ENCODE results near the gene CD300LF. TPM values are rescaled to one million over a fixed set of nuclear protein-coding genes. Genes with fewer than 3 reads are reported as not detected.

The CD300LF gene
- polyA plus RNA-seq, 1 donor (not counting 4 experiments of a cell fraction or from before 2014, with no cell fraction given) = not detected

GRCh38 chr17:74652020-74652419, 60.7 kb downstream of the CD300LF start:
- FAIRE-seq (no peak), DNase-seq (ENCODE audit: low read depth, low spot score) (no peak)
- Histone ChIP-seq H3K27ac (ENCODE audit: control insufficient read depth, insufficient read depth, low read length) (no peak overlapping the region), H3K4me2 (ENCODE audit: control insufficient read depth, extremely low read depth, insufficient read depth, low read depth, low read length) (no peak overlapping the region), H3K27me3 (ENCODE audit: control insufficient read depth, extremely low read depth, insufficient read depth, low read length) (peaks cover 18% of the 10 kb centered on the region), H2AFZ (ENCODE audit: control insufficient read depth, low read length) (no peak overlapping the region), H3K9me3 (ENCODE audit: control insufficient read depth, low read depth, low read length) (no peaks in the 10 kb centered on the region), H3K36me3 (ENCODE audit: control insufficient read depth in 2 of 2, extremely low read depth in 1 of 2, insufficient read depth in 2 of 2, low read length in 2 of 2) (no peaks in the 10 kb centered on the region), H3K9ac (ENCODE audit: control insufficient read depth, extremely low read depth, insufficient read depth, low read length) (no peak overlapping the region), H3K4me3 (ENCODE audit: control insufficient read depth in 2 of 3, extremely low read depth in 1 of 3, insufficient read depth in 2 of 3, low read depth in 1 of 3, low read length in 3 of 3) (no peak overlapping the region), H3K4me1 (ENCODE audit: control insufficient read depth, extremely low read depth, insufficient read depth, low read length) (no peaks in the 10 kb centered on the region), H4K20me1 (ENCODE audit: control insufficient read depth, extremely low read depth, insufficient read depth, low read length) (no peaks in the 10 kb centered on the region), H3K79me2 (ENCODE audit: control insufficient read depth, insufficient read depth, low read length) (no peaks in the 10 kb centered on the region), H3K9me1 (ENCODE audit: control insufficient read depth, extremely low read depth, insufficient read depth, low read length) (no peaks in the 10 kb centered on the region)
- no peak for TF ChIP-seq CTCF (optimal IDR thresholded peaks at IDR 0.05 in 1 of 3, IDR thresholded peaks at IDR 0.05 in 1 of 3, conservative IDR thresholded peaks at IDR 0.05 in 1 of 3; ENCODE audit: extremely low read depth in 1 of 3, insufficient read depth in 2 of 3, low read length in 3 of 3)
- TF ChIP-seq EZH2 (IDR thresholded peaks at IDR 0.05; ENCODE audit: low read length) = no peak
- dilution Hi-C loops (cut with MboI; ENCODE audit: extremely low pct_ligation_motif_present, low sequenced_read_pairs) = no loop called here

GRCh38 chr17:74649909-74650308, 62.8 kb downstream of the CD300LF start:
- Histone ChIP-seq H3K9me1 (ENCODE audit: control insufficient read depth, extremely low read depth, insufficient read depth, low read length) (no peaks in the 10 kb centered on the region), H4K20me1 (ENCODE audit: control insufficient read depth, extremely low read depth, insufficient read depth, low read length) (no peaks in the 10 kb centered on the region), H3K4me2 (ENCODE audit: control insufficient read depth, extremely low read depth, insufficient read depth, low read depth, low read length) (no peak overlapping the region), H2AFZ (ENCODE audit: control insufficient read depth, low read length) (no peak overlapping the region), H3K36me3 (ENCODE audit: control insufficient read depth in 2 of 2, extremely low read depth in 1 of 2, insufficient read depth in 2 of 2, low read length in 2 of 2) (no peaks in the 10 kb centered on the region), H3K27me3 (ENCODE audit: control insufficient read depth, extremely low read depth, insufficient read depth, low read length) (peaks cover 18% of the 10 kb centered on the region), H3K4me3 (ENCODE audit: control insufficient read depth in 2 of 3, extremely low read depth in 1 of 3, insufficient read depth in 2 of 3, low read depth in 1 of 3, low read length in 3 of 3) (no peak overlapping the region), H3K4me1 (ENCODE audit: control insufficient read depth, extremely low read depth, insufficient read depth, low read length) (no peaks in the 10 kb centered on the region), H3K9ac (ENCODE audit: control insufficient read depth, extremely low read depth, insufficient read depth, low read length) (no peak overlapping the region), H3K27ac (ENCODE audit: control insufficient read depth, insufficient read depth, low read length) (no peak overlapping the region), H3K79me2 (ENCODE audit: control insufficient read depth, insufficient read depth, low read length) (no peaks in the 10 kb centered on the region), H3K9me3 (ENCODE audit: control insufficient read depth, low read depth, low read length) (no peaks in the 10 kb centered on the region)
- DNase-seq (ENCODE audit: low read depth, low spot score) = no peak
- dilution Hi-C loops (cut with MboI; ENCODE audit: extremely low pct_ligation_motif_present, low sequenced_read_pairs) = no loop called here
- TF ChIP-seq EZH2 (IDR thresholded peaks at IDR 0.05; ENCODE audit: low read length) (no peak), CTCF (optimal IDR thresholded peaks at IDR 0.05 in 1 of 3, IDR thresholded peaks at IDR 0.05 in 1 of 3, conservative IDR thresholded peaks at IDR 0.05 in 1 of 3; ENCODE audit: extremely low read depth in 1 of 3, insufficient read depth in 2 of 3, low read length in 3 of 3) (no peak)
- no peak for FAIRE-seq

Data from keratinocyte (primary cell).